ENCODE data around the gene NPC1L1.

The NPC1L1 gene

DNA sequence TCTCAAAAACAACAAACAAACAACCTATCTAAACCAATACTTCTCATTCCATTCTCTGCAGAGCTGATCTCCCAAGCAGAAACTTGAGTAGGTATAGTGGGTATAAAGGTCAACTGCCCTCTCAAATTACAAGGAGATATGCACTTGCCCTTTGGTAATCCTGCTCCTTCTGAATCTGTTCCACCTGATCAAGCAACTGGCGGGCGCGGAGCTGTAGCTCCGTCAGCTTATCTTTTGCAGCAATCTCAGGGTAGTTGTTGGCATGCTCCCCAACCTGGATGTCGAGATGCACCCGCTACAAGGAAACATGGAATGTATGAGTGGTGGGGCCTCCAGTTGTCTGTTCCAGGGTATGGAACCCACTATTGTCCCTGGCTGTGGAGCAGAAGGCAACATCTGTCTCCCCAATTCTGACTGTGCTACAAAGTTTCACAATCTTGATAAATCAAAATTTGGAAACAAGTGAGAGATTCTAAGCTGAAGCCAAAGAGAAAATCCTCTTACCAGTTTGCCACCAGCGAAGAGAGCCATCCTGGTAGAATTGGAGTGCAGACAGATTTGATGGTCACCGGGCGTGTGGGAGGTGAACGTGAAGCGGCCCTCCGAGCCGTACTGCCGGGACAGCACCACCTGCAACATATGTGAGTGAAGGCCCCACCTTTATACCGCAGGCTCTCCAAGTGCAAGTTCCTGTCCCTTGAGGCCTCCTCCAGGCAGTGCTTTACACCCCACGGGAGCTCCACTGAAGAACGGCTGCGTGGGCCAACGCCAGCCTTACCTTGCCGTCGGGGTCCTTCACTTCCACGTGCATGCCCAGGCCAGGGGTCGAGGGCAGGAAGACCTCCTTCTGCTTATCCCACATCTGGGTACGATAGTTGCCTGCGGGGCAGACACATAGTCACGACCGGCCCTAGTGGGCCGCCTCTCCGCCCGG, 40.1 kb upstream of the NPC1L1 start:
- Histone ChIP-seq H3K9me2 (replicated peaks; ENCODE audit: insufficient read depth, low read length) (no peaks in the 10 kb centered on the region), H3F3A (ENCODE audit: insufficient read depth) (peaks cover 9% of the 10 kb centered on the region), H3K9ac (ENCODE audit: low read length) (peak overlapping the region; percentile 86), H3K36me3 (ENCODE audit: low read length) (peaks cover 11% of the 10 kb centered on the region; the same call in 1 of the 2 replicates), H2AFZ (ENCODE audit: low read depth, low read length, severe bottlenecking) (peak overlapping the region; percentile 15), H3K4me3 (ENCODE audit: insufficient read depth, low read length, poor library complexity, severe bottlenecking) (peak overlapping the region; percentile 68), H3K27ac (ENCODE audit: low read depth, low read length) (peak overlapping the region; percentile 76), H3K4me2 (ENCODE audit: low read depth, low read length, poor library complexity, severe bottlenecking) (peak overlapping the region; percentile 78), H4K20me1 (ENCODE audit: low read depth, low read length) (no peaks in the 10 kb centered on the region), H3K9me3 (ENCODE audit: insufficient read depth, low read length) (no peaks in the 10 kb centered on the region), H3K27me3 (ENCODE audit: low read length) (no peaks in the 10 kb centered on the region), H3K79me2 (ENCODE audit: insufficient read depth, low read length) (peaks cover 23% of the 10 kb centered on the region)
- TF ChIP-seq CTCF (IDR thresholded peaks at IDR 0.05; ENCODE audit: insufficient read depth, low read length, poor library complexity, severe bottlenecking): no peak
- TF ChIP-seq EZH2phosphoT487 (conservative IDR thresholded peaks at IDR 0.05; ENCODE audit: low read length): no peak

GRCh38 chr7:44576228-44576627, 35.1 kb upstream of the NPC1L1 start:
- no peak overlapping the region for H3K9ac ChIP-seq (ENCODE audit: low read length)
- H3K79me2 ChIP-seq (ENCODE audit: insufficient read depth, low read length): peaks cover 56% of the 10 kb centered on the region
- H3F3A ChIP-seq (ENCODE audit: insufficient read depth): peaks cover 12% of the 10 kb centered on the region
- no peaks in the 10 kb centered on the region for H4K20me1 ChIP-seq (ENCODE audit: low read depth, low read length)
- no peak overlapping the region for H3K4me2 ChIP-seq (ENCODE audit: low read depth, low read length, poor library complexity, severe bottlenecking)
- TF ChIP-seq EZH2phosphoT487 (conservative IDR thresholded peaks at IDR 0.05; ENCODE audit: low read length) (no peak), CTCF (IDR thresholded peaks at IDR 0.05; ENCODE audit: insufficient read depth, low read length, poor library complexity, severe bottlenecking) (no peak)
- H3K9me3 ChIP-seq (ENCODE audit: insufficient read depth, low read length): no peaks in the 10 kb centered on the region
- H3K36me3 ChIP-seq (ENCODE audit: low read length): peaks cover 23% of the 10 kb centered on the region
- no peaks in the 10 kb centered on the region for H3K9me2 ChIP-seq (replicated peaks; ENCODE audit: insufficient read depth, low read length)
- H3K27me3 ChIP-seq (ENCODE audit: low read length): no peaks in the 10 kb centered on the region
- H2AFZ ChIP-seq (ENCODE audit: low read depth, low read length, severe bottlenecking): no peak overlapping the region
- H3K4me3 ChIP-seq (ENCODE audit: insufficient read depth, low read length, poor library complexity, severe bottlenecking): no peak overlapping the region
- H3K27ac ChIP-seq (ENCODE audit: low read depth, low read length): no peak overlapping the region

DNA sequence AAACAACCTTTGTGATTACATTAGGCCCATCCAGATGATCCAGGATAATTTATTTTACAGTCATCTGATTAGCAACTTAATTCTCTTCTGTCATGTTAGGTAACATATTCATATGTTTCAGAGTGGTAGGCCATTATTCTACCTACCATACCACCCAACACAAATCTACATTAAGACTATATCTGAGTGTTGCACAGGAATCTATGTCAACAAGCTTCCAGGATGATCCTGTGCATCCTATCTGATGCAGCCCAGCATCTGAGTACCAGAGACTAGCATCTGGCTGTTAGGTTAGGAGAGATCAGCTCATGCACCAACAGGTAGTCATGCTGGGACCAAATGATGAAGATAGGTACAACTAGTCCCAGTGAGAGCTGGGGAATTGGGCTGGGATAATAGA, 33.9 kb upstream of the NPC1L1 start:
- Histone ChIP-seq H3K4me3 (ENCODE audit: insufficient read depth, low read length, poor library complexity, severe bottlenecking) (peak overlapping the region; percentile 77), H3K36me3 (ENCODE audit: low read length) (peaks cover 23% of the 10 kb centered on the region), H3K27ac (ENCODE audit: low read depth, low read length) (no peak overlapping the region), H3K9ac (ENCODE audit: low read length) (peak overlapping the region; percentile 76; the same call in 1 of the 2 replicates), H3F3A (ENCODE audit: insufficient read depth) (peaks cover 12% of the 10 kb centered on the region), H2AFZ (ENCODE audit: low read depth, low read length, severe bottlenecking) (no peak overlapping the region), H3K4me2 (ENCODE audit: low read depth, low read length, poor library complexity, severe bottlenecking) (peak overlapping the region; percentile 73), H3K9me2 (replicated peaks; ENCODE audit: insufficient read depth, low read length) (no peaks in the 10 kb centered on the region), H3K27me3 (ENCODE audit: low read length) (no peaks in the 10 kb centered on the region), H4K20me1 (ENCODE audit: low read depth, low read length) (no peaks in the 10 kb centered on the region), H3K79me2 (ENCODE audit: insufficient read depth, low read length) (peaks cover 45% of the 10 kb centered on the region), H3K9me3 (ENCODE audit: insufficient read depth, low read length) (no peaks in the 10 kb centered on the region)
- TF ChIP-seq EZH2phosphoT487 (conservative IDR thresholded peaks at IDR 0.05; ENCODE audit: low read length) (no peak), CTCF (IDR thresholded peaks at IDR 0.05; ENCODE audit: insufficient read depth, low read length, poor library complexity, severe bottlenecking) (no peak)

Measured in SU-DHL-6 (cell line).